WERI-Rb-1 (cell line): ENCODE data around the gene SERTM2.

Experiments used
- DNase-seq: peaks from one replicate; pipeline ENCODE4 v3.0.0-alpha.2; 2020
- H3K27ac ChIP-seq: fragments of 250-450 bp; sonication (Bioruptor Pico); 2 replicates; pipeline ENCODE4 v1.5.1; 2020; ENCODE audit warnings: mild to moderate bottlenecking, moderate library complexity
- H3K27me3 ChIP-seq: fragments of 250-450 bp; sonication (Bioruptor Pico); 2 replicates; pipeline ENCODE4 v1.5.1; 2021; ENCODE audit warnings: mild to moderate bottlenecking, low read depth, moderate library complexity; ENCODE audit not compliant: insufficient read depth, severe bottlenecking
- H3K36me3 ChIP-seq: fragments of 250-450 bp; sonication (Bioruptor Pico); 2 replicates; pipeline ENCODE4 v1.5.1; 2020; ENCODE audit warnings: mild to moderate bottlenecking, moderate library complexity
- H3K4me3 ChIP-seq: 2 replicates; pipeline ENCODE4 v1.5.1; 2011; ENCODE audit warnings: low read depth, mild to moderate bottlenecking, control low read depth, low read length
- H3K9me3 ChIP-seq: fragments of 250-450 bp; sonication (Bioruptor Pico); 2 replicates; pipeline ENCODE4 v1.5.1; 2021; ENCODE audit warnings: mild to moderate bottlenecking, moderate library complexity; ENCODE audit not compliant: severe bottlenecking
- CTCF ChIP-seq: IDR thresholded peaks from 2 replicates; pipeline ENCODE4 v1.5.1; 2011; ENCODE audit warnings: low read depth, mild to moderate bottlenecking, control low read depth, inconsistent platforms, low read length

SERTM2 gene

DNA sequence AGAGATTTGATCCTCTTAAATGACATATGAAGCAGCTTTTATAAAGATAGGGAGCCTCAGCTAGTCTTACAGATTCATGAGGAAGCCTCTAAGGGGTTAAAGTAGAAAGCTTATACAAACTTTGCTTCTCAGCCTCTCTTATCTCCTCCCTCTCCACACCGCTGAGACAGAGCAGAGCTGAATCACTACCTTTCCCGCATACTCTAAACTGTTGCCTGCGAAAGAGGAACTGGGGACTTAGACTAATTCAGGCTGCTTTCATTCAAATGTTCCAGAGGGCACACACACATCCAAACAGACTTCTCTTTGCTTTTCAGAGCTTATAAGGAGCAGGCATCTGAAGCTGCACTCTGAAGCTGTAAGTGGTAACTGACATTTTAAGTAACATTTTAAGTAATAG is at the start of gene SERTM2:
TSS of gene SERTM2 (plus strand) at position 169 of the 400 bp plus-strand sequence. CDS start 7,213 bp downstream, outside the sequence.
- H3K27ac ChIP-seq, result no peak within 1 kb of the TSS; the same call in 1 of the 2 replicates
- H3K4me3 ChIP-seq, result peak within 1 kb of the TSS; percentile 22

GRCh38 chrX:111465669-111466068 is 45.8 kb upstream of the SERTM2 start:
- no peak for TF ChIP-seq CTCF
- no peak overlapping the region for H3K4me3 ChIP-seq
- no peaks in the 10 kb centered on the region for H3K27me3 ChIP-seq
- DNase-seq, result no peak
- H3K36me3 ChIP-seq, result no peaks in the 10 kb centered on the region
- no peaks in the 10 kb centered on the region for H3K9me3 ChIP-seq
- H3K27ac ChIP-seq, result no peak overlapping the region

More for the DNA sequence above, at the start of gene SERTM2:
- Histone ChIP-seq H3K27me3 (peaks cover 9% of the 10 kb centered on the region), H3K36me3 (no peaks in the 10 kb centered on the region), H3K9me3 (no peaks in the 10 kb centered on the region)
- DNase-seq, result peak; percentile 12
- TF ChIP-seq CTCF, result no peak

DNA sequence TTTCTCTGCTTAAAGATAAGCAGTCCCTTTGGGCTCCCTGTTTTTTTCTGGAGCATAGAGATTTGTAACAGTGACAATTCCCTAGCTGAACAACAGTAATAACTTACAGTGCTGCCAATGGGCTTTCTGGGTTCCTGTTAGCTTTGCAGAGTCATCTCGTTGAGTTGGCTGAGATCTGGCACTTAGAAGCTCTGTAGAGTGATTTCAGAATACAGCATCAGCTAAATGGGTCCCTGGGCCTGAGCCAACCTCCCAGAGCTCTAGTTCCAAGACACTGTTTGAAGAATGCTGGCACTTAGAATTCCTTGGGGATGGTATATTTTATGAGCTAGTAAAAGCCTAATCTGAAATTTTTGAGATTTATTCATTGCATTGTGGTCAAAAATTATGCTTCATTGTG is 43.5 kb upstream of the SERTM2 start:
- Histone ChIP-seq H3K36me3 (no peaks in the 10 kb centered on the region), H3K9me3 (no peaks in the 10 kb centered on the region), H3K27ac (no peak overlapping the region), H3K4me3 (no peak overlapping the region), H3K27me3 (no peaks in the 10 kb centered on the region)
- no peak for TF ChIP-seq CTCF
- no peak for DNase-seq

DNA sequence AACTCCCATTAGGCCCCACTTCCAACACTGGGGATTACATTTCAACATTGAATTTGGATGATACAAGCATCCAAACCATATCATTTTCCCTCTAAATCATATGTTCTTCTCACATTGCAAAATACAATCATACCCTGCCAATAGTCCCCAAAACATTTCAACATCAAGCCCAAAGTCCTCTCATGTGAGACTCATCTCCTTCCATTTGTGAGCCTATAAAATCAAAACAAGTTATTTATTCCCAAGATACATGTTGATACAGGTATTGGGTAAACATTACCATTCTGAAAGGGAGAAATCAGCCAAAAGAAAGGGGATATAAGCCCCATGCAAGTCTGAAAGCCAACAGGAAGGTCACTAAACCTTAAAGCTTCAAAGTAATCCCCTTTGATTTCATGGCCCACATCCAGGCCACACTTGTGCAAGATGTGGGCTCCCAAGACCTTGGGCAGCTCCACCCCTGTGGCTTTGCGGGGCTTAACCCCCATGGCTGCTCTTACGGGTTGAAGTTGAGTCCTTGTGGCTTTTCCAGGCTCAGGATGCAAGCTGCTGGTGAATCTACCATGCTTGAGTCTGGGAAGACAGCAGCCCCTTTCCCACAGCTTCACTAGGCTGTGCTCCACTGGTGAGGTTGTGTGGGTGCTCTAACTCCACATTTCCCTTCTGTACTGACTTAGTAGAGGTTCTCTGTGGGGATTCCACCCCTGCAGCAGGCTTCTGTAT is 40.6 kb upstream of the SERTM2 start:
- DNase-seq, result no peak
- no peak for TF ChIP-seq CTCF
- Histone ChIP-seq H3K9me3 (no peaks in the 10 kb centered on the region), H3K4me3 (no peak overlapping the region), H3K27me3 (no peaks in the 10 kb centered on the region), H3K27ac (no peak overlapping the region), H3K36me3 (no peaks in the 10 kb centered on the region)

DNA sequence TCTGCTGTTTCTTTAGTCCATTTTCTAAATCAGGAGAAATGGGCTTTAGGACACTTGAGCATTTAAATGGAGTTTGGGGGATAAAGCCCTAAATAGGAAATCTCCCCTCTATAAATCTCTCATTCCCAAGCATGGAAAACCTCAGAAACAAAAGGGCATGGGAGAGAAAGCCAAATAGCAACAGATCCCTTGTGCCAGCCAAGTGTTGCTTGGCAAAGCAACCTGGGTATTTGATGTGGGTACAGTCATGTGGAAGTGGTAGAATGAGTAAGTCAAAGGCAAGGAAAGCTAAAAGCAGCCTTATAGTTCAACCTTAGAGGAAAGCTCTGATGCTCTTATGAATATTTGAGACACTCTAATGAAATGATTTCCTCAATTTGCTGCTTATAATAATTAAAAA is 29.5 kb upstream of the SERTM2 start:
- no peak overlapping the region for H3K4me3 ChIP-seq
- no peak for TF ChIP-seq CTCF
- DNase-seq, result no peak
- no peaks in the 10 kb centered on the region for H3K9me3 ChIP-seq
- H3K36me3 ChIP-seq, result no peaks in the 10 kb centered on the region
- H3K27me3 ChIP-seq, result no peaks in the 10 kb centered on the region
- H3K27ac ChIP-seq, result no peak overlapping the region

DNA sequence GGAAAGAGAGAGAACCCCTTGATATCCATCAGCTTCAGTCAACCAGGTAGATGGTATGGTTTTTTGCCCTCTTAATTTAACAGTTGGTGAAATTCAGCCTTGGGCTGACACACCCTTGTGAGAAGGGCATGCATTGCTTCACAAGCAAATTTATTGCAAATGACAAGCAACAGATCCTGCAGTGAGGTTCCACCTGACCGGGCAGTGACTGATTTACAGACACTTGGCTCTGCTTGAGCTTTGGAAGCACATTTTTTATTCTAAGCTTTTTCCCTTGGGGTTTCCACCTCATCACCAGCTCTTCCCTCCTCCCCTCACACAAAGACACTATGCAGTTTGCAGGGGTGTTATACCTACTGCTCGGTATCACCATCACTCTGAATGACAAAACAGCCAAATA is 28.3 kb upstream of the SERTM2 start:
- no peak for TF ChIP-seq CTCF
- H3K36me3 ChIP-seq, result no peaks in the 10 kb centered on the region
- H3K4me3 ChIP-seq, result no peak overlapping the region
- no peaks in the 10 kb centered on the region for H3K9me3 ChIP-seq
- no peaks in the 10 kb centered on the region for H3K27me3 ChIP-seq
- H3K27ac ChIP-seq, result no peak overlapping the region
- DNase-seq, result no peak
